Stimulated activated naive CD8-positive, alpha-beta T cell treated with anti-CD3 and anti-CD28 coated beads, Interleukin-15, amount 100 ng/mL, for 72 hours (primary cell): ENCODE measurements around the gene FTCDNL1.

Source experiments
- ATAC-seq: fragments of 150-1000 bp; cut with Tn5 transposase; 2 replicates; pipeline ENCODE4 v1.10.0; 2021; ENCODE audit warnings: mild to moderate bottlenecking, moderate library complexity
- DNase-seq, 2 donors: peaks; one replicate each; pipeline ENCODE4 v3.0.0; 2021 to 2022
- H3K27ac Mint-ChIP-seq, 2 donors: one replicate each; pipeline ENCODE4 v1.8.0; 2022; ENCODE audit warnings: mild to moderate bottlenecking in 2 of 2, mixed read lengths in 2 of 2, moderate library complexity in 2 of 2
- H3K27me3 Mint-ChIP-seq: one replicate; pipeline ENCODE4 v1.8.0; 2022; ENCODE audit warnings: mixed read lengths
- H3K4me1 Mint-ChIP-seq: one replicate; pipeline ENCODE4 v1.8.0; 2022; ENCODE audit warnings: mild to moderate bottlenecking, mixed read lengths
- H3K4me3 Mint-ChIP-seq, 2 donors: one replicate each; pipeline ENCODE4 v1.8.0; 2022; ENCODE audit warnings: mild to moderate bottlenecking in 2 of 2, mixed read lengths in 2 of 2, moderate library complexity in 1 of 2
- H3K9me3 Mint-ChIP-seq, 2 donors: one replicate each; pipeline ENCODE4 v1.8.0; 2022; ENCODE audit warnings: mixed read lengths in 2 of 2

FTCDNL1 gene

GRCh38 chr2:199851883-199852282, 891 bp upstream of the FTCDNL1 start:
- no peak for ATAC-seq
- peaks cover 4% of the 10 kb centered on the region for H3K27me3 Mint-ChIP-seq
- no peak for DNase-seq
- no peaks in the 10 kb centered on the region for H3K9me3 Mint-ChIP-seq
- no peak overlapping the region for H3K27ac Mint-ChIP-seq
- H3K4me3 Mint-ChIP-seq = no peak overlapping the region
- peaks cover 6% of the 10 kb centered on the region for H3K4me1 Mint-ChIP-seq

GRCh38 chr2:199851501-199851810, 464 bp upstream of the FTCDNL1 start:
- Mint-ChIP-seq H3K4me1 (peaks cover 6% of the 10 kb centered on the region), H3K27me3 (peaks cover under 1% of the 10 kb centered on the region), H3K4me3 (peak overlapping the region; percentile 82 to 90), H3K27ac (peak overlapping the region; percentile 84 to 97), H3K9me3 (no peaks in the 10 kb centered on the region)
- ATAC-seq (no peak), DNase-seq (no peak)

GRCh38 chr2:199850218-199850717, 724 bp downstream of the FTCDNL1 start:
- no peak for DNase-seq
- H3K9me3 Mint-ChIP-seq = no peaks in the 10 kb centered on the region
- H3K4me3 Mint-ChIP-seq = peak overlapping the region; percentile 67
- H3K27ac Mint-ChIP-seq = no peak overlapping the region
- ATAC-seq = no peak
- H3K27me3 Mint-ChIP-seq = no peaks in the 10 kb centered on the region
- peaks cover 11% of the 10 kb centered on the region for H3K4me1 Mint-ChIP-seq

GRCh38 chr2:199848389-199849130, 2.4 kb downstream of the FTCDNL1 start:
- ATAC-seq (no peak), DNase-seq (no peak)
- no peak overlapping the region for H3K27ac Mint-ChIP-seq
- H3K4me1 Mint-ChIP-seq = peaks cover 11% of the 10 kb centered on the region
- H3K27me3 Mint-ChIP-seq = no peaks in the 10 kb centered on the region
- H3K4me3 Mint-ChIP-seq = no peak overlapping the region
- no peaks in the 10 kb centered on the region for H3K9me3 Mint-ChIP-seq

- no peak for DNase-seq
- no peaks in the 10 kb centered on the region for H3K27me3 Mint-ChIP-seq
- H3K27ac Mint-ChIP-seq = no peak overlapping the region
- H3K9me3 Mint-ChIP-seq = no peaks in the 10 kb centered on the region
- no peak overlapping the region for H3K4me3 Mint-ChIP-seq
- ATAC-seq = no peak
- peaks cover 11% of the 10 kb centered on the region for H3K4me1 Mint-ChIP-seq
Measured at GRCh38 chr2:199847181-199847864, 3.7 kb downstream of the FTCDNL1 start.

- Mint-ChIP-seq H3K9me3 (no peaks in the 10 kb centered on the region), H3K27me3 (no peaks in the 10 kb centered on the region), H3K4me1 (peaks cover 4% of the 10 kb centered on the region), H3K4me3 (no peak overlapping the region), H3K27ac (no peak overlapping the region)
- no peak for ATAC-seq
- no peak for DNase-seq
Measured at GRCh38 chr2:199842631-199843395, 8.2 kb downstream of the FTCDNL1 start.

GRCh38 chr2:199841409-199841808, 9.6 kb downstream of the FTCDNL1 start:
- no peak overlapping the region for H3K4me3 Mint-ChIP-seq
- no peaks in the 10 kb centered on the region for H3K9me3 Mint-ChIP-seq
- no peaks in the 10 kb centered on the region for H3K27me3 Mint-ChIP-seq
- DNase-seq (no peak), ATAC-seq (no peak)
- H3K27ac Mint-ChIP-seq = no peak overlapping the region
- H3K4me1 Mint-ChIP-seq = peaks cover 4% of the 10 kb centered on the region

- DNase-seq (no peak), ATAC-seq (no peak)
- H3K27ac Mint-ChIP-seq = no peak overlapping the region
- H3K4me1 Mint-ChIP-seq = no peaks in the 10 kb centered on the region
- no peaks in the 10 kb centered on the region for H3K27me3 Mint-ChIP-seq
- H3K4me3 Mint-ChIP-seq = no peak overlapping the region
- H3K9me3 Mint-ChIP-seq = no peaks in the 10 kb centered on the region
Measured at GRCh38 chr2:199838399-199838798, 12.6 kb downstream of the FTCDNL1 start.

- no peaks in the 10 kb centered on the region for H3K27me3 Mint-ChIP-seq
- ATAC-seq (no peak), DNase-seq (no peak)
- no peaks in the 10 kb centered on the region for H3K9me3 Mint-ChIP-seq
- H3K4me3 Mint-ChIP-seq = no peak overlapping the region
- H3K27ac Mint-ChIP-seq = no peak overlapping the region
- H3K4me1 Mint-ChIP-seq = no peaks in the 10 kb centered on the region
Measured at GRCh38 chr2:199836943-199837342, 14.0 kb downstream of the FTCDNL1 start.

GRCh38 chr2:199833525-199833924, 17.5 kb downstream of the FTCDNL1 start:
- Mint-ChIP-seq H3K4me3 (no peak overlapping the region), H3K27ac (no peak overlapping the region), H3K4me1 (no peaks in the 10 kb centered on the region), H3K9me3 (no peaks in the 10 kb centered on the region), H3K27me3 (no peaks in the 10 kb centered on the region)
- DNase-seq (no peak), ATAC-seq (no peak)

GRCh38 chr2:199830531-199830930, 20.5 kb downstream of the FTCDNL1 start:
- Mint-ChIP-seq H3K27ac (no peak overlapping the region), H3K4me1 (no peaks in the 10 kb centered on the region), H3K9me3 (no peaks in the 10 kb centered on the region), H3K4me3 (no peak overlapping the region), H3K27me3 (no peaks in the 10 kb centered on the region)
- ATAC-seq = no peak
- DNase-seq = no peak

- ATAC-seq (no peak), DNase-seq (no peak)
- Mint-ChIP-seq H3K27ac (no peak overlapping the region), H3K9me3 (no peaks in the 10 kb centered on the region), H3K4me3 (no peak overlapping the region), H3K4me1 (no peaks in the 10 kb centered on the region), H3K27me3 (no peaks in the 10 kb centered on the region)
Measured at GRCh38 chr2:199829628-199830027, 21.4 kb downstream of the FTCDNL1 start.

GRCh38 chr2:199819746-199820145, 31.2 kb downstream of the FTCDNL1 start:
- H3K4me1 Mint-ChIP-seq = no peaks in the 10 kb centered on the region

GRCh38 chr2:199818754-199819153, 32.2 kb downstream of the FTCDNL1 start:
- DNase-seq (no peak), ATAC-seq (no peak)
- H3K27me3 Mint-ChIP-seq = no peaks in the 10 kb centered on the region
- no peak overlapping the region for H3K4me3 Mint-ChIP-seq
- H3K27ac Mint-ChIP-seq = no peak overlapping the region
- H3K9me3 Mint-ChIP-seq = no peaks in the 10 kb centered on the region
- H3K4me1 Mint-ChIP-seq = no peaks in the 10 kb centered on the region

More at GRCh38 chr2:199819746-199820145, 31.2 kb downstream of the FTCDNL1 start:
- no peaks in the 10 kb centered on the region for H3K9me3 Mint-ChIP-seq
- H3K27ac Mint-ChIP-seq = no peak overlapping the region
- ATAC-seq (no peak), DNase-seq (no peak)
- no peaks in the 10 kb centered on the region for H3K27me3 Mint-ChIP-seq
- no peak overlapping the region for H3K4me3 Mint-ChIP-seq

GRCh38 chr2:199818026-199818425, 33.0 kb downstream of the FTCDNL1 start:
- no peaks in the 10 kb centered on the region for H3K27me3 Mint-ChIP-seq
- DNase-seq = no peak
- no peak for ATAC-seq
- H3K9me3 Mint-ChIP-seq = no peaks in the 10 kb centered on the region
- H3K4me3 Mint-ChIP-seq = no peak overlapping the region
- H3K4me1 Mint-ChIP-seq = no peaks in the 10 kb centered on the region
- no peak overlapping the region for H3K27ac Mint-ChIP-seq

GRCh38 chr2:199814817-199815211, 36.2 kb downstream of the FTCDNL1 start:
- DNase-seq (no peak), ATAC-seq (no peak)
- no peak overlapping the region for H3K27ac Mint-ChIP-seq
- no peaks in the 10 kb centered on the region for H3K9me3 Mint-ChIP-seq
- no peaks in the 10 kb centered on the region for H3K4me1 Mint-ChIP-seq
- H3K27me3 Mint-ChIP-seq = no peaks in the 10 kb centered on the region
- H3K4me3 Mint-ChIP-seq = no peak overlapping the region
